ENCODE data around the gene PTGIR.

DNA sequence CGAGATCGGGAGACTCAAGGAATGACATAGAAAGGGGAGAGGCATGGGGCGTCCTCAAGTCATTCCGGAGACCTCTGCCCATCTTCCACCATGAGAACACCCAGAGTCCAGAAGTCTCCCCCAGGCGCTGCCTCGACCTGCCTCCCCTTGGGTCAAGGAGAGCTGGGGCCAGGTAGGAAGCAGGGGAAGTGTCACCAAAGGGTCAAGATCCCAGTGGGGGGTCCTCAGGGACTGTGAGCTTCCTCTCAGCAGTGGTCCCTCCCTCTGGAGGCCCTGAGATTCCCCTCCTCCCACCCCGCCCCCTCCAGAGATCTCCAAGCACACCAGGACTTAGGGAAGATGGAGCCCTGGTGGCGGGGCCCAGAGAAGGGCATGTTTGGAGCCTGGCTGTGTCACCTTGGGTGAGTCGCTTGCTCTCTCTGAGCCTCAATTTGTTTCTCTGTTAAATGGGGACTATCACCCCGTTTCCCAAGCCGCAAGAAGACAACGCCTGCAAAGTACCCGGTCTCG, 35.2 kb upstream of the PTGIR start:
- TF ChIP-seq, protein P1, sequence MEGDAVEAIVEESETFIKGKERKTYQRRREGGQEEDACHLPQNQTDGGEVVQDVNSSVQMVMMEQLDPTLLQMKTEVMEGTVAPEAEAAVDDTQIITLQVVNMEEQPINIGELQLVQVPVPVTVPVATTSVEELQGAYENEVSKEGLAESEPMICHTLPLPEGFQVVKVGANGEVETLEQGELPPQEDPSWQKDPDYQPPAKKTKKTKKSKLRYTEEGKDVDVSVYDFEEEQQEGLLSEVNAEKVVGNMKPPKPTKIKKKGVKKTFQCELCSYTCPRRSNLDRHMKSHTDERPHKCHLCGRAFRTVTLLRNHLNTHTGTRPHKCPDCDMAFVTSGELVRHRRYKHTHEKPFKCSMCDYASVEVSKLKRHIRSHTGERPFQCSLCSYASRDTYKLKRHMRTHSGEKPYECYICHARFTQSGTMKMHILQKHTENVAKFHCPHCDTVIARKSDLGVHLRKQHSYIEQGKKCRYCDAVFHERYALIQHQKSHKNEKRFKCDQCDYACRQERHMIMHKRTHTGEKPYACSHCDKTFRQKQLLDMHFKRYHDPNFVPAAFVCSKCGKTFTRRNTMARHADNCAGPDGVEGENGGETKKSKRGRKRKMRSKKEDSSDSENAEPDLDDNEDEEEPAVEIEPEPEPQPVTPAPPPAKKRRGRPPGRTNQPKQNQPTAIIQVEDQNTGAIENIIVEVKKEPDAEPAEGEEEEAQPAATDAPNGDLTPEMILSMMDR (IDR thresholded peaks at IDR 0.05; ENCODE audit: poor library complexity) = no peak
- TF ChIP-seq EZH2phosphoT487 (IDR thresholded peaks at IDR 0.05; ENCODE audit: low read depth, severe bottlenecking, unreplicated experiment) (no peak), EZH2 (IDR thresholded peaks at IDR 0.05; ENCODE audit: borderline replicate concordance) (no peak)
